ENCODE data around the gene CTNNBIP1.

Gene CTNNBIP1

GRCh38 chr1:9912264-9912936, 2.3 kb upstream of the CTNNBIP1 start:
- no peak overlapping the region for H3K4ac ChIP-seq (ENCODE audit: low read depth, low read length)
- no peaks in the 10 kb centered on the region for H3K27me3 ChIP-seq (ENCODE audit: insufficient read depth, low read length)
- H3K27ac ChIP-seq (ENCODE audit: low read depth, low read length), result no peak overlapping the region
- H2BK5ac ChIP-seq (ENCODE audit: low read depth, low read length, poor library complexity), result no peak overlapping the region
- H3K79me2 ChIP-seq (ENCODE audit: control insufficient read depth, insufficient read depth, low read length, poor library complexity), result peaks cover 3% of the 10 kb centered on the region
- no peak overlapping the region for H4K12ac ChIP-seq (ENCODE audit: low read depth, low read length)
- H3K4me2 ChIP-seq (ENCODE audit: low read length), result no peak overlapping the region
- H4K8ac ChIP-seq (ENCODE audit: low read depth, low read length), result no peak overlapping the region
- no peak overlapping the region for H3K4me3 ChIP-seq (ENCODE audit: low read depth, low read length)
- H3K9ac ChIP-seq (ENCODE audit: low read length), result peak overlapping the region; percentile 43
- H3K14ac ChIP-seq (ENCODE audit: low read length), result no peak overlapping the region
- H2AK5ac ChIP-seq (ENCODE audit: low read length), result no peak overlapping the region
- H3K36me3 ChIP-seq (ENCODE audit: control insufficient read depth in 1 of 2, insufficient read depth in 2 of 2, low read length in 2 of 2), result no peaks in the 10 kb centered on the region
- no peak overlapping the region for H3K18ac ChIP-seq (ENCODE audit: low read length)
- WGBS (ENCODE audit: extremely low coverage, insufficient coverage, insufficient read length), result no CpG with 5 or more reads among the region's 12 CpGs
- DNase-seq, result no peak
- H3K4me1 ChIP-seq (ENCODE audit: control insufficient read depth in 1 of 2, insufficient read depth in 2 of 2, low read length in 2 of 2), result peaks cover 4 to 5% of the 10 kb centered on the region in 2 experiments
- H3K79me1 ChIP-seq (ENCODE audit: low read length), result peaks cover 7% of the 10 kb centered on the region
- no peak overlapping the region for H3K23ac ChIP-seq (ENCODE audit: low read length)
- no peak overlapping the region for H2BK120ac ChIP-seq (ENCODE audit: insufficient read depth, low read length, poor library complexity)
- no peak overlapping the region for H4K91ac ChIP-seq (ENCODE audit: low read depth, low read length)
- no peak overlapping the region for H2BK12ac ChIP-seq (ENCODE audit: low read length)
- H2AFZ ChIP-seq (ENCODE audit: insufficient read depth, low read length, poor library complexity), result no peak overlapping the region
- H3K9me3 ChIP-seq (ENCODE audit: insufficient read depth, low read depth, low read length), result no peaks in the 10 kb centered on the region

- Histone ChIP-seq H3K4me1 (ENCODE audit: control insufficient read depth in 1 of 2, insufficient read depth in 2 of 2, low read length in 2 of 2) (peaks cover 4 to 5% of the 10 kb centered on the region in 2 experiments), H4K91ac (ENCODE audit: low read depth, low read length) (peak overlapping the region; percentile 81), H3K4ac (ENCODE audit: low read depth, low read length) (no peak overlapping the region), H3K79me2 (ENCODE audit: control insufficient read depth, insufficient read depth, low read length, poor library complexity) (peaks cover 3% of the 10 kb centered on the region), H3K23ac (ENCODE audit: low read length) (no peak overlapping the region), H2BK120ac (ENCODE audit: insufficient read depth, low read length, poor library complexity) (peak overlapping the region; percentile 47), H3K27ac (ENCODE audit: low read depth, low read length) (peak overlapping the region; percentile 85), H3K9ac (ENCODE audit: low read length) (peak overlapping the region; percentile 92), H3K18ac (ENCODE audit: low read length) (peak overlapping the region; percentile 59), H3K14ac (ENCODE audit: low read length) (peak overlapping the region; percentile 73), H3K4me2 (ENCODE audit: low read length) (peak overlapping the region; percentile 100), H4K12ac (ENCODE audit: low read depth, low read length) (peak overlapping the region; percentile 80), H3K27me3 (ENCODE audit: insufficient read depth, low read length) (no peaks in the 10 kb centered on the region), H3K79me1 (ENCODE audit: low read length) (peaks cover 7% of the 10 kb centered on the region), H3K9me3 (ENCODE audit: insufficient read depth, low read depth, low read length) (no peaks in the 10 kb centered on the region), H2AK5ac (ENCODE audit: low read length) (no peak overlapping the region), H4K8ac (ENCODE audit: low read depth, low read length) (peak overlapping the region; percentile 82), H3K4me3 (ENCODE audit: low read depth, low read length) (peak overlapping the region; percentile 81), H2BK12ac (ENCODE audit: low read length) (no peak overlapping the region), H2AFZ (ENCODE audit: insufficient read depth, low read length, poor library complexity) (peak overlapping the region; percentile 98), H3K36me3 (ENCODE audit: control insufficient read depth in 1 of 2, insufficient read depth in 2 of 2, low read length in 2 of 2) (no peaks in the 10 kb centered on the region), H2BK5ac (ENCODE audit: low read depth, low read length, poor library complexity) (peak overlapping the region; percentile 89)
- WGBS (ENCODE audit: extremely low coverage, insufficient coverage, insufficient read length), result no CpG with 5 or more reads among the region's 45 CpGs
- DNase-seq, result peak; percentile 99
Measured at GRCh38 chr1:9910423-9911178, 532 bp upstream of the CTNNBIP1 start.

GRCh38 chr1:9909234-9910046, 629 bp downstream of the CTNNBIP1 start:
- H3K4ac ChIP-seq (ENCODE audit: low read depth, low read length), result peak overlapping the region; percentile 75

GRCh38 chr1:9908871-9909233, 1.2 kb downstream of the CTNNBIP1 start:
- H3K36me3 ChIP-seq (ENCODE audit: control insufficient read depth in 1 of 2, insufficient read depth in 2 of 2, low read length in 2 of 2), result no peaks in the 10 kb centered on the region
- no peak overlapping the region for H2BK12ac ChIP-seq (ENCODE audit: low read length)
- no peak overlapping the region for H3K9ac ChIP-seq (ENCODE audit: low read length)
- peaks cover 3% of the 10 kb centered on the region for H3K79me2 ChIP-seq (ENCODE audit: control insufficient read depth, insufficient read depth, low read length, poor library complexity)
- H3K23ac ChIP-seq (ENCODE audit: low read length), result no peak overlapping the region
- H3K27ac ChIP-seq (ENCODE audit: low read depth, low read length), result no peak overlapping the region
- WGBS (ENCODE audit: extremely low coverage, insufficient coverage, insufficient read length), result no CpG with 5 or more reads among the region's 4 CpGs
- H3K4me1 ChIP-seq (ENCODE audit: control insufficient read depth in 1 of 2, insufficient read depth in 2 of 2, low read length in 2 of 2), result peaks cover 4 to 5% of the 10 kb centered on the region in 2 experiments
- no peak overlapping the region for H4K12ac ChIP-seq (ENCODE audit: low read depth, low read length)
- H4K91ac ChIP-seq (ENCODE audit: low read depth, low read length), result no peak overlapping the region
- H4K8ac ChIP-seq (ENCODE audit: low read depth, low read length), result no peak overlapping the region
- H3K9me3 ChIP-seq (ENCODE audit: insufficient read depth, low read depth, low read length), result no peaks in the 10 kb centered on the region
- no peak overlapping the region for H3K4me3 ChIP-seq (ENCODE audit: low read depth, low read length)
- H3K14ac ChIP-seq (ENCODE audit: low read length), result no peak overlapping the region
- H3K18ac ChIP-seq (ENCODE audit: low read length), result peak overlapping the region; percentile 11
- no peak overlapping the region for H2AK5ac ChIP-seq (ENCODE audit: low read length)
- no peak overlapping the region for H3K4ac ChIP-seq (ENCODE audit: low read depth, low read length)
- H2AFZ ChIP-seq (ENCODE audit: insufficient read depth, low read length, poor library complexity), result no peak overlapping the region
- no peaks in the 10 kb centered on the region for H3K27me3 ChIP-seq (ENCODE audit: insufficient read depth, low read length)
- DNase-seq, result no peak
- no peak overlapping the region for H2BK5ac ChIP-seq (ENCODE audit: low read depth, low read length, poor library complexity)
- H2BK120ac ChIP-seq (ENCODE audit: insufficient read depth, low read length, poor library complexity), result no peak overlapping the region
- peak overlapping the region; percentile 84 for H3K4me2 ChIP-seq (ENCODE audit: low read length)
- H3K79me1 ChIP-seq (ENCODE audit: low read length), result peaks cover 7% of the 10 kb centered on the region

More at GRCh38 chr1:9909234-9910046, 629 bp downstream of the CTNNBIP1 start:
- Histone ChIP-seq H3K79me2 (ENCODE audit: control insufficient read depth, insufficient read depth, low read length, poor library complexity) (peaks cover 3% of the 10 kb centered on the region), H2BK5ac (ENCODE audit: low read depth, low read length, poor library complexity) (peak overlapping the region; percentile 8), H3K27me3 (ENCODE audit: insufficient read depth, low read length) (no peaks in the 10 kb centered on the region), H4K91ac (ENCODE audit: low read depth, low read length) (peak overlapping the region; percentile 3), H2AFZ (ENCODE audit: insufficient read depth, low read length, poor library complexity) (peak overlapping the region; percentile 88), H3K27ac (ENCODE audit: low read depth, low read length) (no peak overlapping the region), H3K4me3 (ENCODE audit: low read depth, low read length) (peak overlapping the region; percentile 84), H3K14ac (ENCODE audit: low read length) (peak overlapping the region; percentile 82), H2BK120ac (ENCODE audit: insufficient read depth, low read length, poor library complexity) (peak overlapping the region; percentile 67), H3K9me3 (ENCODE audit: insufficient read depth, low read depth, low read length) (no peaks in the 10 kb centered on the region), H3K79me1 (ENCODE audit: low read length) (peaks cover 7% of the 10 kb centered on the region), H2AK5ac (ENCODE audit: low read length) (no peak overlapping the region), H3K4me1 (ENCODE audit: control insufficient read depth in 1 of 2, insufficient read depth in 2 of 2, low read length in 2 of 2) (peaks cover 4 to 5% of the 10 kb centered on the region in 2 experiments), H4K8ac (ENCODE audit: low read depth, low read length) (peak overlapping the region; percentile 10), H3K9ac (ENCODE audit: low read length) (peak overlapping the region; percentile 14), H2BK12ac (ENCODE audit: low read length) (no peak overlapping the region), H3K18ac (ENCODE audit: low read length) (peak overlapping the region; percentile 70), H3K36me3 (ENCODE audit: control insufficient read depth in 1 of 2, insufficient read depth in 2 of 2, low read length in 2 of 2) (no peaks in the 10 kb centered on the region), H4K12ac (ENCODE audit: low read depth, low read length) (peak overlapping the region; percentile 35), H3K23ac (ENCODE audit: low read length) (no peak overlapping the region), H3K4me2 (ENCODE audit: low read length) (peak overlapping the region; percentile 84)
- no CpG with 5 or more reads among the region's 47 CpGs for WGBS (ENCODE audit: extremely low coverage, insufficient coverage, insufficient read length)
- DNase-seq, result peak in 1 of 2 donors; percentile 25
